Fibroblast of mammary gland (primary cell): ENCODE results near the gene FBXW2.
A peak's percentile ranks its signal among the peaks of the same experiment; 100 is the strongest.

Experiments used
- DNase-seq: peaks from one replicate; pipeline ENCODE4 v3.0.0-alpha.2; 2010; ENCODE audit warnings: low read depth
- H3K4me3 ChIP-seq: 2 replicates; pipeline ENCODE4 v1.5.1; 2011; ENCODE audit warnings: low read depth, mild to moderate bottlenecking, low read length, moderate library complexity; ENCODE audit not compliant: control insufficient read depth
- CTCF ChIP-seq: conservative IDR thresholded peaks from 2 replicates; pipeline ENCODE4 v1.5.1; 2011; ENCODE audit warnings: low read depth, low read length, inconsistent platforms; ENCODE audit not compliant: control insufficient read depth, insufficient read depth

Gene FBXW2

GRCh38 chr9:120720404-120720803, 72.8 kb downstream of the FBXW2 start:
- no peak overlapping the region for H3K4me3 ChIP-seq
- TF ChIP-seq CTCF: no peak
- no peak for DNase-seq

GRCh38 chr9:120718316-120718715, 74.9 kb downstream of the FBXW2 start:
- no peak for TF ChIP-seq CTCF
- H3K4me3 ChIP-seq: no peak overlapping the region
- no peak for DNase-seq

GRCh38 chr9:120717176-120717575, 76.0 kb downstream of the FBXW2 start:
- no peak for TF ChIP-seq CTCF
- no peak for DNase-seq
- no peak overlapping the region for H3K4me3 ChIP-seq

- TF ChIP-seq CTCF: no peak
- DNase-seq: no peak
- H3K4me3 ChIP-seq: no peak overlapping the region
Observed at GRCh38 chr9:120716483-120716882, 76.7 kb downstream of the FBXW2 start.

- no peak overlapping the region for H3K4me3 ChIP-seq
- DNase-seq: peak; percentile 89
- TF ChIP-seq CTCF: no peak
Observed at GRCh38 chr9:120715389-120715924, 77.8 kb downstream of the FBXW2 start.

GRCh38 chr9:120714846-120715388, 78.3 kb downstream of the FBXW2 start:
- peak overlapping the region; percentile 64 for H3K4me3 ChIP-seq
- DNase-seq: peak; percentile 13
- TF ChIP-seq CTCF: no peak
